ENCODE data around the gene ADAMTS6.

- TF ChIP-seq POLR2A (IDR thresholded peaks at IDR 0.05; ENCODE audit: low read length) (no peak), GATA1 (IDR thresholded peaks at IDR 0.05; ENCODE audit: low read depth, low read length) (no peak)
Observed at GRCh38 chr5:65255294-65255693, 226.4 kb downstream of the ADAMTS6 start.
